Measurements from ENCODE around the gene TCP11. TPM values are rescaled to one million over a fixed set of nuclear protein-coding genes. Genes with fewer than 3 reads are reported as not detected.

The TCP11 gene
- polyA plus RNA-seq, 12 donors = 0.11 to 0.74 (median 0.35) TPM; not detected in 2

DNA sequence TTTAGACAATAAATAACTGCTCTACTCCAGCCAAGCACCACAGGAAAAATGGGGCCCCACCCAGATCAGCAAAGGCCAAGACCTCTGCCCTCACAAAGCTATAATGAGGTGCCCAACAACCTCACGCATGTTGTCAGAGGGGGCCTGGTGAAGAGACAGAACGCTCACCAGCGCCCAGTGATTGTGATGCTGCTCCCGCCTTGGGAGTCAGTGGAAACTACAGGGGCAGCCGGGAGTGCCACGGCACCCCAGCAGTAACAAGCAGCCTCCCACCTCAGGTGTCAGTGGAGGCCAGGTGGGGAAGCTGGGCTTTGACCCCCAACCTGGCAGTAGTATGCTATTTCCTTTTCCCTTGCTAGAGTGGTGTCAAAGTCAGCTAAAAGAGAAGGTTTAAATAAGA lies 47.4 kb downstream of the TCP11 start:
- no peak for DNase-seq

GRCh38 chr6:35093118-35093445 lies 48.1 kb downstream of the TCP11 start:
- DNase-seq = no peak

GRCh38 chr6:35092362-35093117 lies 48.6 kb downstream of the TCP11 start:
- DNase-seq = no peak

- no peak for DNase-seq
Measured at GRCh38 chr6:35091346-35092083, 49.6 kb downstream of the TCP11 start.

DNA sequence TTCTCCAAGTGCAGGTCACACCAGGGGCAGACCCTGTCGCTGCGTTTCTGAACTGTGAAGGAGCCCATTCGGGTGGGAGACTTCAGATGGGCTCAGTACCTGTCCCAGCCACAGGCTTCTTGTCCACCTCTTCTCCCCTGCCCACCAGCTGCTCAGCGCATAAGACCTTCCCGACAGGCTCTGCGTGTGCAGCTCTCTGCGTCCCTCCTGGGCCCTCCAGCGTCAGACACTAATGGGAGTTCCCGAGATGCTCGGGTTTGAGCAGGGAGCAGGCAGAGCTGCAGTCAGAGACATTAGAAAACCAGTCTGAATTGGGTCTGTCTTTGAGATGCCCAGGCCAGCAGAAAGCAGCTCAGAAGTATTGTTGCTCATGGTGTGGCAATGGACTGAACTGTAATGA lies 50.4 kb downstream of the TCP11 start:
- no peak for DNase-seq

- no peak for DNase-seq
Measured at GRCh38 chr6:35089935-35090505, 51.1 kb downstream of the TCP11 start.

GRCh38 chr6:35089216-35089934 lies 51.8 kb downstream of the TCP11 start:
- DNase-seq = no peak

- DNase-seq = no peak
Measured at GRCh38 chr6:35088281-35089215, 52.6 kb downstream of the TCP11 start.

GRCh38 chr6:35087361-35088280 lies 53.5 kb downstream of the TCP11 start:
- no peak for DNase-seq

- DNase-seq = no peak
Measured at GRCh38 chr6:35086636-35087360, 54.3 kb downstream of the TCP11 start.

GRCh38 chr6:35086282-35086632 lies 54.9 kb downstream of the TCP11 start:
- no peak for DNase-seq

DNA sequence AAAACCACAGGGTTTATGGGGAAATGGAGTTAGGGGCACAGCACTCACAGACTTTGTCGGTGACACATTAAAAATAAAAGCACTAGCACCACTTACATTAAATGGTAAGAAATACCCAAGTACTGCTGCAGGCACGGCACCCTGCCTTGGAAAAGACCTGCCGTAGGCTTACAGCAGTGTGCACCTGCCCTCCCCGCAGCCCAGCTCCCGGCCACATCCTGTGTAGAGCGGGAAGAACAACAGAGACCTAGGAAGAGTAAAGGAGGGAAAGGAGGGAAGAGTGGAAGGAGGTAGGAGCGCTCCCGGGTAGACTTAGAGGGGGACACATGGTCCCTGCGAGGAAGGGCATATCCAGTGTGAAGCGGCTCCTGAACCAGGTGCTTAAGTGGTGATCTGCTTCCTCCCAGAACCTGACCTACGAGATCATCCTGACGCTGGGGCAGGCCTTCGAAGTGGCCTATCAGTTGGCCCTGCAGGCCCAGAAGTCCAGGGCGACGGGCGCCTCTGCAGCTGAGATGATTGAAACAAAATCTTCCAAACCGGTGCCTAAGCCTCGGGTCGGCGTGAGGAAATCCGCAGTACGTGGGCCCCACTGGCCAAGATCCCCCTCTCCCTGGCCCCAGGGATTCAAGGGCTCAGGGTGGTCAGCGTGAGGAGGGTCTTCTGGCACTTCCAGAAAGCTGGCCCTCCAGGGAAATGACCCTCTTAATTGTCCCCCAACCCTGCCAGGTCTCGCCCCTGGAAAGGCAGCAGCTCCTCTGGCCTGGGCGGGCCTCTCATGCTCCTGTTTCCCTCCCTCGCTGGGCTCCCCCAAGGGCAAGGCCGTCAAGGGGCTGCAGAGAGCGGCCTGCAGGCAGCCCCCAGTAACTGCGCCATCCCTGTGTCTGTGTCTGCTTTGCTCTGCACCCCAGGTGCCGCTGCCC lies 55.5 kb downstream of the TCP11 start:
- no peak for DNase-seq

DNA sequence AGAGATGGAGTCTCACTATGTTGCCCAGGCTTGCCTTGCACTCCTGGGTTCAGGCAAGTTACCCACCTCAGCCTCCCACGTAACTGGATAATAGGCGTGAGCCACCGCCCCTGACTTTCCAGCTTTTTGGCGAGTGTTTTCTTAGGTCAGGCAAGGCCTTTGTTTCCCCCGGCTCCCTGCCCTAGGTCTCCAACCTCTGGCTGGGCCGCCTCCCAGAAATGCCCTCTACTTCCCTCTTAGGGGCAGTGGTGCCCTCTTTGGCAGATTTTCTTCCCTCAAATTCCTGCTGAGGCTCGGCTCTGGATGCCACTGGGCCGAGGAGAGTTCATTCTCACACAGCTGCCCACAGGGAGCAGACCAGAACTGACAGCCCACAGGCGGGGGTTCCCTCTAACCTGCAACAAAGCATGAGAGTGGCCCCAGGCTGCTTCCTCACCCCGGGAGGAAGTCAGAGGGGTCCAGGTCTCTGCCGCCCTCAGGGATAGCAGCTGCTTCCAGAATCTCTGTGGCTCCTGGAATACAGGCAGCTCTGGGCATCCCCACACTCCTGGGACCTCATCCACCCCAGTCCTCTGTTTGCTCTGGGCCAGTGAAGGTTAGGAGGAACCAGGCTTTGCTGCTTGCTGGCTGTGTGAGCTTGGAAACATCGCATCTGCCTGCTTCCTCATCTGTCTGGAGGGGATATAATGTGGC lies 56.5 kb downstream of the TCP11 start:
- DNase-seq = no peak

- DNase-seq = no peak
Measured at GRCh38 chr6:35084041-35084491, 57.1 kb downstream of the TCP11 start.

GRCh38 chr6:35083507-35083906 lies 57.6 kb downstream of the TCP11 start:
- DNase-seq = no peak

- no peak for DNase-seq
Measured at GRCh38 chr6:35082733-35083403, 58.3 kb downstream of the TCP11 start.

Measured in muscle of arm (tissue), 12 donors.